ENCODE measurements around the gene IL1RN. TPM values are rescaled to one million over a fixed set of nuclear protein-coding genes. Genes with fewer than 3 reads are reported as not detected.

IL1RN gene
- total and polyA plus RNA-seq, 2 of the 8 experiments (the other 6 are each of a cell fraction or from before 2014, with no cell fraction given), result not detected

GRCh38 chr2:113169002-113169530 is 41.7 kb downstream of the IL1RN start (continued):
- no peak for TF ChIP-seq EZH2 (IDR thresholded peaks at IDR 0.05; ENCODE audit: low read depth, low read length, severe bottlenecking)

All from H1 (cell line).